Activated CD8-positive, alpha-beta T cell treated with anti-CD3 and anti-CD28 coated beads for 36 hours (primary cell): ENCODE measurements around the gene FNIP2. TPM values are rescaled to one million over a fixed set of nuclear protein-coding genes. Genes with fewer than 3 reads are reported as not detected.

Experiments used
- ATAC-seq: fragments of 200-7000 bp; cut with Tn5 transposase; one replicate; pipeline ENCODE4 v1.10.0; 2021; ENCODE audit warnings: mild to moderate bottlenecking, moderate library complexity
- CTCF ChIA-PET: fragments of 350-600 bp; sonication (Branson Sonifier 250); formaldehyde crosslinking; loops from one replicate; lab custom pipeline; 2021; ENCODE audit warnings: antibody characterized with exemption; lab: Charles Lee
- POLR2A ChIA-PET: fragments of 350-600 bp; sonication (Branson Sonifier 250); formaldehyde crosslinking; loops from one replicate; lab custom pipeline; 2021; ENCODE audit warnings: antibody characterized with exemption; lab: Charles Lee
- DNase-seq: peaks from one replicate; pipeline ENCODE4 v3.0.0-alpha.2; 2020
- H3K27ac Mint-ChIP-seq: one replicate; pipeline ENCODE4 v1.8.0; 2021; ENCODE audit warnings: mild to moderate bottlenecking, mixed read lengths
- H3K27me3 Mint-ChIP-seq: one replicate; pipeline ENCODE4 v1.8.0; 2021; ENCODE audit warnings: mixed read lengths
- H3K36me3 Mint-ChIP-seq: one replicate; pipeline ENCODE4 v1.8.0; 2021; ENCODE audit warnings: low read depth, mixed read lengths
- H3K4me1 Mint-ChIP-seq: one replicate; pipeline ENCODE4 v1.8.0; 2021; ENCODE audit warnings: low read depth, mixed read lengths
- H3K4me3 Mint-ChIP-seq: one replicate; pipeline ENCODE4 v1.8.0; 2021; ENCODE audit warnings: mild to moderate bottlenecking, moderate library complexity, mixed read lengths
- H3K9me3 Mint-ChIP-seq: one replicate; pipeline ENCODE4 v1.8.0; 2021; ENCODE audit warnings: mixed read lengths
- intact Hi-C: fragments of 100-400 bp; cut with micrococcal nuclease; formaldehyde crosslinking; loops from one replicate; pipeline ENCODE4 v1.10.0; 2022
- total RNA-seq, 2 experiments: library from RNA; stranded (reverse); gene quantifications; one replicate each; pipeline ENCODE4 v1.2.3, GENCODE V29; 2021
- TF ChIP-seq, protein P1 (sequence below): fragments of 200-600 bp; IDR thresholded peaks from one replicate; pipeline ENCODE4 v1.8.0; 2022; ENCODE audit warnings: antibody characterized with exemption, mild to moderate bottlenecking

FNIP2 gene
- total RNA-seq, 2 experiments from 2014 or later: 11.2 to 11.7 TPM

DNA sequence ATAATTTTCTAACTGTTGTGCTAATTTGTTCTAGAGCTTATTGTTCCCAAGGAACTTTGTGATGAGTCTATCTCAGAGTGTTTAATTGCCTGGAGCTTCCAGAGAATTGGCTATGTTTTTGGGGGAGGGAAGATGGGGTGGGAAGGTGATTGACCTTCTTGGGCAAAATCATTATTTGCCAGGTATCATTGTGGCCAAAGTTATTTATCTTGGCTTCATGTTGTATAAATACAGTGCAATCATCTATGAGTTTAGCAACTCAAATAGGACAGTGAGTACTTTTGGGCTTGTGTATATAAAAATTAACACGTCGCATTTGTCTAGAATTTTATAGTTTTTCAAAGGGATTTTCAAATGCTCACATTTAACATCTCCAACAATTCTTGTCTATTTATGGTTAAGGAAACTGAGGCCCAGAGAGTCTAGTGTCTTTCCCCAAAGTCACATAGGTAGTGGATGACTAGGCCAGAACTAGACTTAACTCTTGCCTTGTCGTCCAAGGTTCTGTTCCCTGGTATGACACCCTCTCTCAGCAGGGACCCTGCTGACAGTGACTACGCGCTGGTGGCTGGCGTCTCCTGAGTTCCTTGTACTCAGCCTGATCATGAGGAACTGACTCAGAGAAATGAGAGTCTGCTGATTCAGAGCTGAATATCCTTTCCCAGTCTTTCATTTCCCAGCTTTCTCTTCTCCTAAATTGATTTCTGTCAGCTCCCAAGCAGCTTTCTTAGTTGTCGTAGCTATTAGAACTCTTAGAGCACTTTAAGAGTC is 27.7 kb downstream of the FNIP2 start:
- POLR2A ChIA-PET: interaction anchor here (0.6 kb wide), 1 partner anchor 43 kb away, joined by 3 read pairs; no protein-coding TSS in a partner anchor
- TF ChIP-seq, protein P1, sequence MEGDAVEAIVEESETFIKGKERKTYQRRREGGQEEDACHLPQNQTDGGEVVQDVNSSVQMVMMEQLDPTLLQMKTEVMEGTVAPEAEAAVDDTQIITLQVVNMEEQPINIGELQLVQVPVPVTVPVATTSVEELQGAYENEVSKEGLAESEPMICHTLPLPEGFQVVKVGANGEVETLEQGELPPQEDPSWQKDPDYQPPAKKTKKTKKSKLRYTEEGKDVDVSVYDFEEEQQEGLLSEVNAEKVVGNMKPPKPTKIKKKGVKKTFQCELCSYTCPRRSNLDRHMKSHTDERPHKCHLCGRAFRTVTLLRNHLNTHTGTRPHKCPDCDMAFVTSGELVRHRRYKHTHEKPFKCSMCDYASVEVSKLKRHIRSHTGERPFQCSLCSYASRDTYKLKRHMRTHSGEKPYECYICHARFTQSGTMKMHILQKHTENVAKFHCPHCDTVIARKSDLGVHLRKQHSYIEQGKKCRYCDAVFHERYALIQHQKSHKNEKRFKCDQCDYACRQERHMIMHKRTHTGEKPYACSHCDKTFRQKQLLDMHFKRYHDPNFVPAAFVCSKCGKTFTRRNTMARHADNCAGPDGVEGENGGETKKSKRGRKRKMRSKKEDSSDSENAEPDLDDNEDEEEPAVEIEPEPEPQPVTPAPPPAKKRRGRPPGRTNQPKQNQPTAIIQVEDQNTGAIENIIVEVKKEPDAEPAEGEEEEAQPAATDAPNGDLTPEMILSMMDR: no peak
- Mint-ChIP-seq H3K27ac (no peak overlapping the region), H3K9me3 (no peaks in the 10 kb centered on the region), H3K36me3 (peaks cover 2% of the 10 kb centered on the region), H3K4me3 (no peak overlapping the region), H3K27me3 (no peaks in the 10 kb centered on the region), H3K4me1 (peaks cover 4% of the 10 kb centered on the region)
- intact Hi-C loops: no loop called here
- ATAC-seq (no peak), DNase-seq (no peak)
- CTCF ChIA-PET: interaction anchor here (1.0 kb wide), 1 partner anchor 27 kb away, joined by 3 read pairs; no protein-coding TSS in a partner anchor

DNA sequence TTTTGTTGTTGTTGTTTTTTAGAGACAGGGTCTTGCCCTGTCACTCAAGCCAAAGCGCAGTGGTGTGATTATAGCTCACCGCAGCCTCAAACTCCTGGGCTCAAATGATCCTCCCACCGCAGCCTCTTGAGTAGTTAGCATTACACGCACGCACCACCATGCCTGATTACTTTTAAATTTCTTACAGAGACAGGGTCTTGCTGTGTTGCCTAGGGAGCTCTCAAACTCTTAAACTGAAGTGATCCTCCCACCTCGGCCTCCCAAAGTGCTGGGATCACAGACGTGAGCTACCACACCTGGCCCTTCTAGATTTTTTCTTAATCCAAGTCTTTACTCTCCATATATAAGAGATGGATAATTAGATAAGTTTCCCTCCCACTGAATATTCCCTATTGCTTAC is 29.2 kb downstream of the FNIP2 start:
- CTCF ChIA-PET: no interaction called here
- H3K9me3 Mint-ChIP-seq: no peaks in the 10 kb centered on the region
- ATAC-seq (no peak), DNase-seq (no peak)
- no peak overlapping the region for H3K4me3 Mint-ChIP-seq
- POLR2A ChIA-PET: no interaction called here
- H3K27me3 Mint-ChIP-seq: no peaks in the 10 kb centered on the region
- H3K4me1 Mint-ChIP-seq: peaks cover 8% of the 10 kb centered on the region
- peaks cover 2% of the 10 kb centered on the region for H3K36me3 Mint-ChIP-seq
- intact Hi-C loops: no loop called here
- no peak overlapping the region for H3K27ac Mint-ChIP-seq
- TF ChIP-seq, protein P1: no peak

DNA sequence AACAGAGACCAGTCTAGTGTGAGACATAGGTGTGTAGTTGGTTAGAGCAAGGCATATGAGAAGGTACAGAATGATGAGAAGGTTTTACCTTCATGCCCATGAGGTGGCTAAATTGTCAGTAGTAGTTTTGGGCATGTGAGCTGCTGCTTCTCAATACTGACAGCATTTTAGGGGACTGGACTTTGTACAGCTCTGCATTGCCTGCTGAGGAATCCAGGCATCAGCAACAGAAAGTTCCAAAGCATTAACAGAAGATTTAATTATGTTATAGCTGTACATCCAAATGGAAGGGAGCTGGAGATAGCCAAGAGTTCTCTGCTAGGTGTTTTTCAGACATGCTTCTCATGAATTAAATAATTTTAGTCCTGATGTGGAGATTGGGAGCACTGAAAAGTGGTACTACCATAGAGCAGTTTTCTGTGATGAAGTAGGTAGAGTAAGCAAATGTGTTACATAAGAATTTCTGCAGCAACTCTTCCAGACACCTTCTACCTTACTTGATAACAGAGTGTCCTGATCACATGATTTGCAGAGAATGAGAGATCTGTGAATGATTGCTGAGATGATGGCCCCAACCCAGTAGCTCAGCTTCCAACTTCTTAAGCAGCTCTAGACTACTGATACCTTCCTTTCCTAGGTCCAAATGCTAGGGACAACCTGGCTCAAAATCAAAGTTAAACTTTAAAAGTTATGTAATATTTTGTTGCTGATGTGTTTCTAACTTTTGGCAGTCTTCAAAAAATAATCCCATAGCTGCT is 30.4 kb downstream of the FNIP2 start:
- ATAC-seq (no peak), DNase-seq (no peak)
- no peak overlapping the region for H3K4me3 Mint-ChIP-seq
- ChIA-PET CTCF (interaction anchor here (0.9 kb wide), 1 partner anchor 25 kb away, joined by 4 read pairs; no protein-coding TSS in a partner anchor), POLR2A (interaction anchor here (1.2 kb wide), 1 partner anchor 75 kb away, joined by 3 read pairs; no protein-coding TSS in a partner anchor)
- intact Hi-C loops: no loop called here
- TF ChIP-seq, protein P1: no peak
- H3K4me1 Mint-ChIP-seq: peaks cover 8% of the 10 kb centered on the region
- H3K27me3 Mint-ChIP-seq: no peaks in the 10 kb centered on the region
- H3K36me3 Mint-ChIP-seq: peaks cover 2% of the 10 kb centered on the region
- H3K27ac Mint-ChIP-seq: no peak overlapping the region
- no peaks in the 10 kb centered on the region for H3K9me3 Mint-ChIP-seq

DNA sequence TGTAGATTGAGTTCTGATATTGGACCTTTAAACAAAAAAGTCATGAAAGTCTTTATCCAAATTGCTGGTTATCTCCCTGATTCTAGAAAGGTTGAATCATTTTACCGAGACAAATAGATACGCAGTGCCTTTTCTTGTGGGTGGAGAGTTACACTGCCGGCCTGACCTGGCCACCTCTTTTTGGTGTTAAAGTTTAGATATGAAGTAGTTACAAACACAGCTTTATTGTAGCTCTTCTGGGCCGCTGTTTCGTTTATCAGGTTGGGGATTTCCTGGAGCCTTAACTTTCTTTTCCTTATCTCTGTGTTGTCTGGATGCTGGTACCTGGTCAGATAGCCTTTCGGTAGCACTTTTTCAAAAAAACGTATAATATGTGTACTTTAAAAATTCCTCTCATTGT is 31.0 kb downstream of the FNIP2 start:
- ChIA-PET CTCF (interaction anchor here (0.9 to 1.0 kb wide), 2 partner anchors 20 to 24 kb away, joined by 3 to 4 read pairs; no protein-coding TSS in a partner anchor), POLR2A (interaction anchor here (1.2 kb wide), 1 partner anchor 76 kb away, joined by 3 read pairs; no protein-coding TSS in a partner anchor)
- Mint-ChIP-seq H3K4me1 (peaks cover 8% of the 10 kb centered on the region), H3K36me3 (peaks cover 2% of the 10 kb centered on the region), H3K27ac (no peak overlapping the region), H3K4me3 (no peak overlapping the region), H3K27me3 (no peaks in the 10 kb centered on the region), H3K9me3 (no peaks in the 10 kb centered on the region)
- TF ChIP-seq, protein P1: no peak
- DNase-seq (no peak), ATAC-seq (no peak)
- intact Hi-C loops: no loop called here
